RPMI7951 (cell line): ENCODE results near the gene IDNK. TPM values are rescaled to one million over a fixed set of nuclear protein-coding genes. Genes with fewer than 3 reads are reported as not detected.
"Not testable (repeated sequence)": the region's sequence is repeated elsewhere in the genome, so short reads cannot be mapped to it uniquely, and the experiment has no call there.

Source experiments
- DNase-seq: peaks from one replicate; pipeline ENCODE4 v3.0.0-alpha.2; 2012; ENCODE audit warnings: low read depth
- total RNA-seq: library from RNA; depleted of rRNA; stranded (reverse); fragments of >200 nt; shearing (Covaris generic); gene quantifications from 2 replicates; pipeline ENCODE4 v1.2.3, GENCODE V29; 2014; rRNA removed

Gene IDNK
- total RNA-seq, result 1.6 and 2.5 TPM in 2 replicates

DNA sequence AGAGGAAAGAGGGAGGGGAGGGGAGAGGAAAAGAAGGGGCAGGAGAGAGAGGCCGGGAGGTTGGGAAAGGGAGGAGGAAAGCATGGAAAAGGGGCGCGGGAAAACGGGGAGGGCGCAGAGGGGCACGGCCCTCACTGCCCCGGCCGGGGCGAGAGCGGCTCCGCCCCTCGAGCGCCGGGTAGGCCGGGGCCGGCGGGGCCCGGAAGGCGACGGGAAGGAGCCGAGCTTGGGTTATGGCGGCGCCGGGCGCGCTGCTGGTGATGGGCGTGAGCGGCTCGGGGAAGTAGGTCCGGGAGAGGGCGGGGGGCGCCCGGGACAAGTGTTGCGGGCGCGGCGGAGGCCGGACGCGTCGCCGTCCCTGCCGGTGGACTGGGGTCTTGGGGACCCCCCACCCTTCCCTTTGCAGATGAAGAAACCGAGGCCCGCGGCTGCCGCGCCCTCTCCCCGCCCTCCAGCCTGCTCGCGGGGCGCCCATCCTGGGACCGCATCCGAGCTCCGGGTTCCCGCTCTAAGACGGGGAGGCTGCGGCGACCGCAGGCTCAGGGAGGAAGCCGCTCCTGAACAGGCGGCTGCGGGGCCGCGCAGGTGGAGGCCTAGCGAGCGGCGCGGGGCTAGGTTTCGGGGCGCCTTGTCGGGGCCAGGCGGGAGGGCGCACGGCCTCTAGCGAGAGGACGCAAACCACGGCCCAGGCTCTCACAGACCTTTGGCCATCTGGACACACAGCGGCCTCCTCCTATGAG lies at the start of gene IDNK:
Gene IDNK (plus strand): TSS at position 205 of the 740 bp plus-strand sequence. CDS start 29 bp downstream, at position 234.
- peak; percentile 53 for DNase-seq

DNA sequence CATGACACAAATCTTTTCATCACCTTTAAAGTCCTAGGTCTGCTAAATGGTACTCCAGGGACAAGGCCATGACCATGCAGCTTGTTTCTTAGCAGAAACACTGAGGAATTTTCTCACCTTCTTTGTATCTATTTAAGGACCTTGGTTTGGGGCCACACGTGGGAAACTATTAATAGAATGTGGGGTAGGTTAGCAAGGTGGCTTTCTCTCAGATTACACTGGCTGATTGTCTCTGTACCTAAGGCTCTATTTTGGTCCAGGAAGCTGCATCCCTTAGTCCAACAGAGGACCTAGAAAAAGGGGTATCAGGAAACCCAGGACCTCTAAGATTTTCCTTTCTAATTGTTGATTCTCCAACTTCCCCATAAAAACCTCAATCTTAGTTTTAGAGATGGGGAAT lies 48.5 kb upstream of the IDNK start:
- no peak for DNase-seq

GRCh38 chr9:83582029-83582428 lies 40.9 kb upstream of the IDNK start:
- no peak for DNase-seq

GRCh38 chr9:83583151-83584014 lies 39.6 kb upstream of the IDNK start:
- peak; percentile 13 for DNase-seq

GRCh38 chr9:83584995-83585394 lies 37.9 kb upstream of the IDNK start:
- DNase-seq, result no peak

DNA sequence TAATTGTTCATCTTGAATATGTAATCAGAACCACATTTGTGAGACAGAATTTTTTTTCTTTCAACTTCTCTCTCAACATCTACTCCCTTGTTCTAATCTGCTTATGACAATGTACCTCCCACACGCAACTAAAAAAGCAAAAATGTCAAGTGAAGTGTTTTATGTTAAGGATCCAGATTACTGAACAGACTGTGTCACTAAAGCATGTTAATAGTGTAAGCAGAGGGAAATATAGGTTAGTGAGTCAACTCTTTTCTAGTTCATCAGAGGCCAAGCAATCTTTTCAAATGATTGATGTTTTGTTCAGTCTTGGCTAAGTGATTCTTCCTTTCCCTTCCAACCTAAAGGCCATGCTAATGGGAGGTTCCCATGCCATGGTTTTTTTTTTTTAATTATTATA lies 34.7 kb upstream of the IDNK start:
- no peak for DNase-seq

DNA sequence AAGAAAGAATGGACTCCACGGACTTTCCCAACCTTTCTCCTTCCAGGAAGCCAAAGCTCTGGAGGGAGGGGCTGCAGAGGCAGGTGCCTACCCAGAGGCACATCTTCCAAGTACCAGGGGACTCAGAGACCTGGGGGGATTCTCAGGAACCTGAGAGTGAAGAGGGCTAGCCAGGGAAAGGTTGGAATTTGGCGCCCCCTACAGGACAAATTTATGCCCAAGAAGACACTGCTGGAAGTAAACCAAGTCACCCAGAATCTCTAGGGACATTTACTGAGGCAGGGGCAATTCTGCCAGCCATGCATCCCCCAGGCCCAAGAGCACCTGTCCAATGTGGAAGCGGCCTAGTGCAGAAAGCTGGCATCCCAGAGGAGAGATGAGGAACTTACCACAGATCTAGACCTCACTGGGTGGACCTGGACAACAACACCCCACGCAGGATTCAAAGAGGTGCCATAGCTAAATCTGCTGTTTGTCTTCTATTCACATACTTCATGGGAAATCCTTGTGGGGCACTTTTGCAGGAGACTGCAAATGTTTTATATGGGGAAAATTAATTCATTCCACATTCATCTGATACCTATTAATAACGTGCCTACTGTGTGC lies 25.9 kb upstream of the IDNK start:
- no peak for DNase-seq

- DNase-seq, result no peak
Measured at GRCh38 chr9:83598487-83598886, 24.5 kb upstream of the IDNK start.

DNA sequence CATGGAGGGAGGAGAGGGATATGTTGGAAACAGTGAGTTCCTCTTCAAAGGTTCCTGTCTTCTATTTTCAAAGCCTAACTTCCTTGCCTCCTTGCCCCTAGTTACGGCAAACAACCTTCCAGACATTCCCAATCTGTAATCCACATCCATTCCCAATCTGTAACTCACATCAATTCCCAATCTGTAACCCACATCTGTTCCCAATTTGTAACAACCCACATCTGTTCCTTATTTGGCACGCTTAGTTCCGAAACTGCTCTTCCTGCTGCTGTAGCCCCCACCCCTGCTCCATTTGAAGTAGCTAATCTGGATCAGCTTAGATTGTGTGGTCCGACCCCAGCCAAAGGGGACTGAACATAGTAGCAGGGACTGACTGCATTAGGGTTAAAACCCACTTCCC lies 23.9 kb upstream of the IDNK start:
- DNase-seq, result peak; percentile 22

DNA sequence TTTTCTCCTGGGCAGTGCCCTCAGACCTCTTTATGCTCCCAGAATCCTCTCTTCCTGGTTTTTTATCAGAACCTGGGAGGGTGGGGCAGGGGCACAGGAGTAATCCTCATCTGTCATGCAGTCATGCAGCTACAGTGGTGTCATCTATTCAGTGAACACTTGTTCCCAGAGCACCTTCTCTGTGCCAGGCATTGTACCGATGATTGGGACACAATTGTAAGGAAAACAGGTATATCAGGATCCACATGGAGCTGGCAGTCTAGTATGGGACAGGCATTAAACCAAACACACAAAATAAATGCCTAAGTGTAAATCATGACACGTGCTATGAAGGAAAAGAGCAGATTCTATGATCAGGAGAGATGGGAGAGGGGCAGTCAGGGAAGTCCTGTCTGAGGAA lies 21.5 kb upstream of the IDNK start:
- DNase-seq, result no peak

DNA sequence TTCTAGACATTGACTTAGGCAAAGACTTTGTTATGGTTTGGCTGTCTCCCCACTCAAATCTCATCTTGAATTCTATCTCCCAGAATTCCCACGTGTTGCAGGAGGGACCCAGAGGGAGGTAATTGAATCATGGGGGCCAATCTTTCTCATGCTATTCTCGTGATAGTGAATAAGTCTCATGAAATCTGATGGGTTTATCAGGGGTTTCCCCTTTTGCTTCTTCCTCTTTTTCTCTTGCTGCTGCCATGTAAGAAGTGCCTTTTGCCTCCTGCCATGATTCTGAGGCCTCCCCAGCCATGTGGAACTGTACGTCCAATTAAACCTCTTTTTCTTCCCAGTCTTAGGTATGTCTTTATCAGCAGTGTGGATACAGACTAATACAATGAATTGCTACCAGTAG lies 15.3 kb upstream of the IDNK start:
- DNase-seq, result not testable (repeated sequence)

- not testable (repeated sequence) for DNase-seq
Measured at GRCh38 chr9:83613298-83613697, 9.6 kb upstream of the IDNK start.

DNA sequence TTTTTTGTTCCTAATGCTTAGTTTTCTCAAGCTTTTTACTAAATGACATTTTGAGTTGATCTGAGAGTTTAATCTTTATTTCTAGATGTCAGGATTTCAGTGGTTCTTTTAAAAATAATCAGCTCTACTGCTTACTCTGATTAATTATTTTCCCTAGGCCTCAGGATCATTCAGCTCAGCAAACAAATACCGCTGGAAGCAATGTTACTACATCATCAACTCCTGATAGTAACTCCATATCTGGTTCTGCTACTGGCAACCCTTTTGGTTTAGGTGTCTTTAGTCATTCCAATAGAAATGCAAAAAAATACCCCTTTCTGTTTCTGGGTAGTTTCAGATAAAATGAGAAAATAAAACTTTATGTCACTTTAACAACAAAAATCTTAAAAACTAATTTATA lies 5.6 kb upstream of the IDNK start:
- no peak for DNase-seq

DNA sequence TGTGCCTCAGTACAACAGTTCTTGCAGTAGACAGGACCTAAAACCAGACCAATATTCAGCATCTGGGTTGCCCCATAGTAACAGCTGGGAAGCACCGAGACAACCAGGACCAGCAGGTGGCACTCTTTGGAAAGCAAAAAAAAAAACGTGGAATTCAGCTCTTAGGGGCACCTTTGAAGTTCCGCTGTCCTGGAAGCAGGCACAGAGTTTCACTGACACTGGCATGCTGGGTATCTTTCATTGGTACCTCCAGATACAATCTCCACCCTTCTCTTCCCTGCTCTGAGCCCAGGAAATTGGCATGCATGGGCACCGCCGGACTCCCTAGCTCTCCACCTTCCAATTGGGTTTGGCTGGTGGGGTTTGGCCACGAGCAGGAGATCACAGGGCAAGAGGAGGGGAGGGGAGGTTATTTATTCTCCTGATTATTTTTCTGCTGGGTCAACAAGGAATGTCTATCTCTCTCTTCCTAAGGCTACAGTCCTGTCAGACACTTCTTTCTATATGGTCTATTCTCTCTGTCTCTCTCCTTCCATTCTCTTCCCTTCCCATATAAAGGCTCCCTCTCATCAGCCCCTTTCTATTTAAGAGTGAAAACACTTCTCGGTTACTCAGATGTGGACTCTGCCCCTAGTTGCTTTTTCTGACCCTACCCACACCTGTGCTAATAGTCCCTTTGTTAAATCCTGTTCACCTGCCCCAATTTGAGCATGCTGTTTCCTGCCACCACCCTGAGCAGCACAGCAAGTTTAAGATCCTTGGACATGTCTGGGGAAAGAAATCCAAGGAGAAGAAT lies 1.9 kb upstream of the IDNK start:
- peak; percentile 52 for DNase-seq

DNA sequence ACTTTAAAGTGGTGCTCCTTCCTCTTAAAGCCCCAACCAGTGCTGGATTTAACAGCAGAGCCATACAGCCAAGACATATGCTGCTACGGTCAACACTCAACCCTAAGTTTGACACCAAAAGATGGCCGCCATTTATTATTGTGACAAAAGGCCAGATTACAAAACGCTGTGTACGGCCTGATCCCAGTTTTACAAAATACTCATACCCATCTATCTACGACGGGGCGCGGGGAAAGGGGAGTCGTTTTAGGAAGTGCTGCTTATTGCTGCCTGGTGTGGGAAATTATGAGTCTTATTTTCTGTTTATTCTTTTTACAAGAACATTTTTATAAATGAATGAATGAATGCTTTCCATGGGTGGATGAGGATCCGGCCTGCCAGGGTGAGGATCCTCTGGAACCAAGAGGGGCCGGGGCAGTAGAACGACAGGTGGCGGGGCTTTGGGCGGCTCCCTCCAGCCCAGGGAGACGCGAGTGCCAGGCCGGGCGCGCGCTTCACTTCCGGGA lies 457 bp upstream of the IDNK start:
- DNase-seq, result no peak

DNA sequence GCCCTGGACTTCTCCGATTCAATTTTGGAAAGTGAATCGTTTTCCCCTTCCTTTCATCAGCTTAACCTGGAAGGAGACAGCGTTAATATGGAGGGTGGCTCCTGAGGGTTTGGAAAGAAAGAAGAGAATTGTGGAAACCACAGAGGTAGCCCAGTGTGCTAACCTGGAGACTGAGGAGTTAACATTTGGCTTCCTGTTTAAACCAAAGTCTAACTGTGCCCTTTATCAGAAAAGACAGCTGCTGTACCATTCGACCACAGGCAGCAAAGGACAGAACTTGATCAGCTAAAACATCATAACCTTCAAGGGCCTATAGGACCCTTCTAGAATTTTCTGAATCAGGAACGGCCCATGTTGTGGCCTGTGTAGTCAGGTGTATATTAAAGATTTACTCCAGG lies 735 bp downstream of the IDNK start:
- no peak for DNase-seq

GRCh38 chr9:83625178-83625577 lies 2.2 kb downstream of the IDNK start:
- no peak for DNase-seq

GRCh38 chr9:83628540-83628939 lies 5.6 kb downstream of the IDNK start:
- no peak for DNase-seq

DNA sequence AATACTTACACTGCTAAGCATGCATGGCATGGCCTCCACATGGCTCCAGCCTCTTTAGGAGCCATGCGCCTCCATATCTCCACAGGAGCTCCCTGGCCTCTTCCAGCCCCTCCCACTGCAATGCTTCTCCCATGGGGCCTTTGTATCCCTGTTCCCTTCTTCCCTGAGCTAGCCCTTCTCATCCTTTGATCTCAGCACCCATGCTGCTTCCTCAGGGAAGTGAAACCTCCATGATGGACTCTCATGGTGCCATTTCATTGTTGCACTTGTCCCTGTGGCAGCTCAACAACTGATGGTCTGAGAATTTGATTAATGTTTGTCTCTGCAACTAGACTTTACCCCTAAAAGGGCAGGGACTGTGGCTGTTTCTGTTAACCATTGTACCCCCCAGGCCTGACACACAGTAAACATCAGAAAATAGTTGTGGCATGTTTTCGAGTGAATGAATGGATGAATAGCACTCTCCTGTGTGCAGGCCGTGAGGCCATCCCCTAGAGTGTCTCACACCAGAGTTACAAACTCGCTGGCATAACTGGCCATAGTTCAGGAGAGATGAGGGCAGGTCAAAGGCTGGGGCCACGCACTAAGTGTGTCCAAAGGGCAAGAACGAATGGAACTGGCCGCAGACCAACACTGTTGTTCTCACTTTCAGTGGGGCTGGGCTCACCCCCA lies 6.6 kb downstream of the IDNK start:
- no peak for DNase-seq

DNA sequence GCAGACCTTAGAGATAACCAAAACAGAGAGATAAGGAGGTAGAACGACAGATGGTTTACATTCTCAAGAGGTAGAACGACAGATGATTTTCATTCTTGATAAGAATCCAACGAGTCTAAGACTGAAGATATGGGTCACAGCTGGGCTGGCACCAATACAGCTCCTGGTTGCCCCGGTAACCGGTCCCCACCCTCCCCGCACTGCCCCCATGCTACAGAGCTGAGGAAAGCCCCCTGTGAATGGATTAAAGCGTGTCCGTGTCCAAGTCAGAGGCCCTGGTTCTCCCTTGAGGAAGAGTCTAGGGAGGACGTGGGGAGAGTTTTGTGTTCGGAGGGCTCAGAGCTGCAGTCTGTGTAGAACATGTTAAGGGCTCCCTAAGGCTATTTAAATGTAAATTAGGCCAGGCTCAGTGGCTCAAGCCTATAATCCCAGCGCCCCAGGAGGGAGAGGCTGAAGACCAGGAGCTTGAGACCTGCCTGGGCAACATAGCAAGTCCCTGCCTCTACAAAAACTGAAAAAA lies 8.1 kb downstream of the IDNK start:
- DNase-seq, result no peak

DNA sequence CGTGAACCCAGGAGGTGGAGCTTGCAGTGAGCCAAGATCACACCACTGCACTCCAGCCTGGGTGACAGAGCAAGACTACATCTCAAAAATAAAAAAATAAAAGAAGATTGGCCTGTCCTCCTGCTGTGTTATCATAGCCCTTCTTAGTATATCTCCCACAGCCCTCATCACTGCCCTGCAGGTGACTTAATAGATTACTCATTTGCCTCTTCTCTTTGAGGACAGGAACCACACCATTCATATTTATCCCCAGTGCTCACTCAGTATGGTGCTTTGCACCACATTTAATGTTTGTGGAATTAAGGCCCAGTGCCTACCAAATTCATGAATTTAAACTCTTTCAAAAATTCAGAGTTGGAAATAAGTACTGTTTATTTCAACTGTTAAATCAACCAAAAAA lies 10.3 kb downstream of the IDNK start:
- DNase-seq, result no peak
